Measurements from ENCODE around the gene KCNT2.

Gene KCNT2

GRCh38 chr1:196323869-196324268 is 284.4 kb downstream of the KCNT2 start:
- H3K9me2 ChIP-seq (replicated peaks; ENCODE audit: insufficient read depth, low read length): no peaks in the 10 kb centered on the region
- H3K79me2 ChIP-seq (ENCODE audit: low read length): no peaks in the 10 kb centered on the region
- no peak for DNase-seq
- H3K36me3 ChIP-seq (replicated peaks; ENCODE audit: insufficient read depth, low read length): no peaks in the 10 kb centered on the region
- H3K27ac ChIP-seq (ENCODE audit: low read length): no peak overlapping the region
- no peaks in the 10 kb centered on the region for H4K20me1 ChIP-seq (ENCODE audit: insufficient read depth, low read length)
- no peaks in the 10 kb centered on the region for H3K9me3 ChIP-seq (replicated peaks; ENCODE audit: insufficient read depth, low read length)
- no peaks in the 10 kb centered on the region for H3F3A ChIP-seq (ENCODE audit: insufficient read depth, low read length)
- no peak for TF ChIP-seq CTCF (IDR thresholded peaks at IDR 0.05; ENCODE audit: low read length)
- no peak for TF ChIP-seq EZH2phosphoT487 (IDR thresholded peaks at IDR 0.05; ENCODE audit: low read length)
- TF ChIP-seq EZH2 (optimal IDR thresholded peaks at IDR 0.05; ENCODE audit: low read depth, low read length): no peak
- H3K4me2 ChIP-seq (ENCODE audit: low read depth, low read length): no peak overlapping the region
- no peaks in the 10 kb centered on the region for H3K27me3 ChIP-seq (replicated peaks; ENCODE audit: insufficient read depth, low read length)
- H3K4me1 ChIP-seq (ENCODE audit: low read length): no peaks in the 10 kb centered on the region
- no peak overlapping the region for H3K4me3 ChIP-seq (ENCODE audit: low read length)
- H3K9ac ChIP-seq (ENCODE audit: low read length): no peak overlapping the region
- no peak overlapping the region for H2AFZ ChIP-seq (ENCODE audit: low read length)

GRCh38 chr1:196319301-196319700 is 288.9 kb downstream of the KCNT2 start:
- Histone ChIP-seq H3K27ac (ENCODE audit: low read length) (no peak overlapping the region), H3K36me3 (replicated peaks; ENCODE audit: insufficient read depth, low read length) (no peaks in the 10 kb centered on the region), H3K9me3 (replicated peaks; ENCODE audit: insufficient read depth, low read length) (no peaks in the 10 kb centered on the region), H3F3A (ENCODE audit: insufficient read depth, low read length) (no peaks in the 10 kb centered on the region), H2AFZ (ENCODE audit: low read length) (no peak overlapping the region), H3K27me3 (replicated peaks; ENCODE audit: insufficient read depth, low read length) (no peaks in the 10 kb centered on the region), H3K9me2 (replicated peaks; ENCODE audit: insufficient read depth, low read length) (no peaks in the 10 kb centered on the region), H3K4me3 (ENCODE audit: low read length) (no peak overlapping the region), H3K4me1 (ENCODE audit: low read length) (no peaks in the 10 kb centered on the region), H3K79me2 (ENCODE audit: low read length) (no peaks in the 10 kb centered on the region), H4K20me1 (ENCODE audit: insufficient read depth, low read length) (no peaks in the 10 kb centered on the region), H3K9ac (ENCODE audit: low read length) (no peak overlapping the region), H3K4me2 (ENCODE audit: low read depth, low read length) (no peak overlapping the region)
- DNase-seq: no peak
- TF ChIP-seq CTCF (IDR thresholded peaks at IDR 0.05; ENCODE audit: low read length): no peak

- H2AFZ ChIP-seq (ENCODE audit: low read length): no peak overlapping the region
- no peaks in the 10 kb centered on the region for H3K9me3 ChIP-seq (replicated peaks; ENCODE audit: insufficient read depth, low read length)
- no peaks in the 10 kb centered on the region for H3K27me3 ChIP-seq (replicated peaks; ENCODE audit: insufficient read depth, low read length)
These were observed 290.4 kb downstream of the KCNT2 start for GRCh38 chr1:196317535-196318522.

More at GRCh38 chr1:196317535-196318522, 290.4 kb downstream of the KCNT2 start:
- H3K4me3 ChIP-seq (ENCODE audit: low read length): no peak overlapping the region
- no peaks in the 10 kb centered on the region for H4K20me1 ChIP-seq (ENCODE audit: insufficient read depth, low read length)
- H3K27ac ChIP-seq (ENCODE audit: low read length): no peak overlapping the region
- no peak overlapping the region for H3K4me2 ChIP-seq (ENCODE audit: low read depth, low read length)
- no peaks in the 10 kb centered on the region for H3K36me3 ChIP-seq (replicated peaks; ENCODE audit: insufficient read depth, low read length)
- H3K9ac ChIP-seq (ENCODE audit: low read length): no peak overlapping the region
- peak; percentile 52 for TF ChIP-seq CTCF (IDR thresholded peaks at IDR 0.05; ENCODE audit: low read length)
- TF ChIP-seq EZH2 (optimal IDR thresholded peaks at IDR 0.05; ENCODE audit: low read depth, low read length): no peak
- peak; percentile 35 for DNase-seq
- H3F3A ChIP-seq (ENCODE audit: insufficient read depth, low read length): no peaks in the 10 kb centered on the region
- H3K4me1 ChIP-seq (ENCODE audit: low read length): no peaks in the 10 kb centered on the region
- no peaks in the 10 kb centered on the region for H3K9me2 ChIP-seq (replicated peaks; ENCODE audit: insufficient read depth, low read length)
- H3K79me2 ChIP-seq (ENCODE audit: low read length): no peaks in the 10 kb centered on the region
